Left cardiac atrium (tissue), 4 donors: Measurements from ENCODE around the gene GALNT5. TPM values are rescaled to one million over a fixed set of nuclear protein-coding genes. Genes with fewer than 3 reads are reported as not detected.
"Not testable (repeated sequence)": the region's sequence is repeated elsewhere in the genome, so short reads cannot be mapped to it uniquely, and the experiment has no call there.

Experiments
- ATAC-seq, 2 donors: fragments of 200-7000 bp; cut with Tn5 transposase; one replicate each; pipeline ENCODE4 v1.9.1; 2020; ENCODE audit warnings: mild to moderate bottlenecking in 2 of 2, moderate library complexity in 2 of 2
- DNase-seq: peaks from one replicate; pipeline ENCODE4 v3.0.0-alpha.2; 2020
- intact Hi-C, 2 donors: fragments of 100-400 bp; cut with DNase I; formaldehyde crosslinking; loops; one replicate each; pipeline versions ENCODE4 v1.14.1 to v1.15.1; 2022 to 2023
- long read RNA-seq: library from polyadenylated mRNA; unstranded; transcript quantifications from one replicate; pipeline ENCODE4 v2.0.0, GENCODE V29; 2021
- total RNA-seq, 2 donors: library from RNA; stranded (reverse); fragmentation: NEBNext Ultra II Directional; extraction: Animal tissue kit (Norgen Biotek cat#: 25700); gene quantifications; one replicate each; pipeline ENCODE4 v1.2.1, GENCODE V29; 2021
- donor health status: DM: no; HTN: yes; CAD: no.
- donor health status: DM: no; HTN: yes; CAD: no; lungs with severe emphysema.
- donor health status: DM: yes; HTN: yes; CAD: no.
- donor health status: Dilated cardiomyopathy.

Gene GALNT5, protein sequence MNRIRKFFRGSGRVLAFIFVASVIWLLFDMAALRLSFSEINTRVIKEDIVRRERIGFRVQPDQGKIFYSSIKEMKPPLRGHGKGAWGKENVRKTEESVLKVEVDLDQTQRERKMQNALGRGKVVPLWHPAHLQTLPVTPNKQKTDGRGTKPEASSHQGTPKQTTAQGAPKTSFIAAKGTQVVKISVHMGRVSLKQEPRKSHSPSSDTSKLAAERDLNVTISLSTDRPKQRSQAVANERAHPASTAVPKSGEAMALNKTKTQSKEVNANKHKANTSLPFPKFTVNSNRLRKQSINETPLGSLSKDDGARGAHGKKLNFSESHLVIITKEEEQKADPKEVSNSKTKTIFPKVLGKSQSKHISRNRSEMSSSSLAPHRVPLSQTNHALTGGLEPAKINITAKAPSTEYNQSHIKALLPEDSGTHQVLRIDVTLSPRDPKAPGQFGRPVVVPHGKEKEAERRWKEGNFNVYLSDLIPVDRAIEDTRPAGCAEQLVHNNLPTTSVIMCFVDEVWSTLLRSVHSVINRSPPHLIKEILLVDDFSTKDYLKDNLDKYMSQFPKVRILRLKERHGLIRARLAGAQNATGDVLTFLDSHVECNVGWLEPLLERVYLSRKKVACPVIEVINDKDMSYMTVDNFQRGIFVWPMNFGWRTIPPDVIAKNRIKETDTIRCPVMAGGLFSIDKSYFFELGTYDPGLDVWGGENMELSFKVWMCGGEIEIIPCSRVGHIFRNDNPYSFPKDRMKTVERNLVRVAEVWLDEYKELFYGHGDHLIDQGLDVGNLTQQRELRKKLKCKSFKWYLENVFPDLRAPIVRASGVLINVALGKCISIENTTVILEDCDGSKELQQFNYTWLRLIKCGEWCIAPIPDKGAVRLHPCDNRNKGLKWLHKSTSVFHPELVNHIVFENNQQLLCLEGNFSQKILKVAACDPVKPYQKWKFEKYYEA
- total RNA-seq: under 1 TPM; 0.39 to 0.59 TPM
- long read RNA-seq, full-length matches to known transcripts: 1 of 1 reads
- long read RNA-seq, partial matches to known transcripts: 0 of 1 reads
- long read RNA-seq, other reads (novel, unspliced or antisense): 0 of 1 reads

DNA sequence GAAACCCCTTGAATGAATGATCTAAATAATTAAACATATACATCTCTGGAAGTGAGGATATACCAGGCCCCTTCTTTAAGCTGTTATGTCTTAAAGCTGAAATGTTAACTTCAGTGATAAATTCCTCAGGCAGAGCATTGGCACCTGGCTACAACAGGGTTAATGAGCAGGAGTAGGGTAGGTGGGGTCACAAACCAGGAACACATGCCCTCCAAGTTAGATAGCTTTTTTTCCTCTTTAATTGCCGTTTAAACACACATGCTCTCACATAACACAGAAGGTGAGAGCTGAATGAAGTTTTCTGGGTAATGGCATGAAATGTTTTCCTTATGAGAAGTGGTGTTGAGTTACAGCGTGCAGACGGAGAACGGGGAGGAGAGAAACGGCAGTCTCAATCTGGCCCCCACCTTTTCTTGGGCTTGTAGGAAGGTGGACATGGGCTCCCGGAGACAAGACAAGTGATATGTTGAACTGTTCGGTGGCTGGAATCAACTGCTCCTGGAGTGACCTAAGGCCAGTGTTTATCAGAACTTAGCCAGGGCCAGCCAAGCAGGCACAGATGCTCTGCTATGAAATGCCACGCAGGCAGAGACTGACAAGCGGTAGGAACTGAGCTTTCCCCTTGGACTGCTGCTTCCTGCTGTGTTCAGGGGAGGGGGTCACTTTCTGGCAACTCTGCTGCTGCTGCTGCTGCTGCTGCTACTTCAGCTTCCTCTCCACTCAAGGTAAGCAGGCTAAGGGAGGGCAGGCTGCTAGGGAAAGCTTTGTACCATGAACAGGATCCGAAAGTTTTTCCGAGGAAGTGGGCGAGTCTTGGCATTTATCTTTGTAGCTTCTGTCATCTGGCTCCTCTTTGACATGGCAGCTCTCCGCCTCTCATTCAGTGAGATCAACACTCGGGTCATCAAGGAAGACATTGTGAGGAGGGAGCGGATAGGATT is at the start of gene GALNT5:
Gene GALNT5 (plus strand): TSS at position 394 of the 941 bp plus-strand sequence. CDS start 378 bp downstream, at position 772.
- ATAC-seq: peak; percentile 48 to 67
- intact Hi-C loops: no loop called here
- peak; percentile 24 for DNase-seq

DNA sequence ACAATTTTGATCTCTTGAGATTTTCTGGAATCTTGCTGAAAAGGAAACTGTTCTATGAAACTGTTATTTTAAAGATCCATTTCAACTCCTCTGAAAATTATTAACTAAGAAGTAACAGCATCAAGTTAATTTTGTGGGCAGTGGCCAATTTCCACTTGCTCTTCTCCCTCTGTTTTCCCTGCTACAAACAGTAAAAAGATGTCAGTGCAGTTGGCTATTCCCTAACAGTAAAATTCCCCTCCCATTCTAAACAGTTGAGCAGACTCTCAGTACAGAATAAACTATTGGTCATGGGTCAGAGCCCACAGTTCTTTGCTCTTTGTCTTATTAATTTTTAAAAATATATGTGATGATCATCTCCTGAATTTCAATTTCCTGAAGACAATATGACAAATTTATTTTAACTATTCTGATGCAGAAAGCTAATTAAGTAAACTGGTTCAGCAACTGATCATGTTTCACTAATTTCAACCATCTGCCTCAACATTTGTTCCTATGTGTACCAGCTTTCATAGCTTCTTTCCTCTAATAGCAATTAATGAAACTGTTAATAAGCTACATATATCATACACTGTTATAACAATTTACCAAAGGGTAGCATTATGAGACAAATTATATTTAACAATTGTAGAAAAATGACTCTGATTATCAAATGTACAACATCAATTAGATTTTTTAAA is 41.1 kb upstream of the GALNT5 start:
- no peak for DNase-seq
- intact Hi-C loops: no loop called here
- ATAC-seq: no peak

GRCh38 chr2:157217409-157217808 is 40.1 kb upstream of the GALNT5 start:
- intact Hi-C loops: no loop called here
- ATAC-seq (no peak), DNase-seq (no peak)

DNA sequence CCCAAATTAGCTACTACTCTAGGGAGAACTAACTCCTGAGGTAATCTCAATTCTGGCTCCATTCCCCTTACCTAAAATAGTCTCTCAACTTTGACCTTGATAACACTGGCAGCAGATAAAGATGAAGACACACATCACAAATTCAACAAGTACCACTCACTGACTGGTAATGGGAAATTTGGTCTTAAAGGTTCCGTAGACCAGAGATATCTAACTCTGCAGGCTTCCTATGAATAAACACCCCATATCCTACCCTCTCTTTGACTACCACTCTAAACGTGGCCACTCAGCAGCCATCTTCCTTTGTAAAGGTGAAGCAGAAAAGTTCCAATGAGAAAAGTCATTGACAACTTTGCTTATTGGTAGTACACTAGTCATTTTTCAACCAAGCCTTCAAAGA is 38.6 kb upstream of the GALNT5 start:
- ATAC-seq (no peak), DNase-seq (no peak)
- intact Hi-C loops: no loop called here

GRCh38 chr2:157220502-157220901 is 37.0 kb upstream of the GALNT5 start:
- intact Hi-C loops: no loop called here

DNA sequence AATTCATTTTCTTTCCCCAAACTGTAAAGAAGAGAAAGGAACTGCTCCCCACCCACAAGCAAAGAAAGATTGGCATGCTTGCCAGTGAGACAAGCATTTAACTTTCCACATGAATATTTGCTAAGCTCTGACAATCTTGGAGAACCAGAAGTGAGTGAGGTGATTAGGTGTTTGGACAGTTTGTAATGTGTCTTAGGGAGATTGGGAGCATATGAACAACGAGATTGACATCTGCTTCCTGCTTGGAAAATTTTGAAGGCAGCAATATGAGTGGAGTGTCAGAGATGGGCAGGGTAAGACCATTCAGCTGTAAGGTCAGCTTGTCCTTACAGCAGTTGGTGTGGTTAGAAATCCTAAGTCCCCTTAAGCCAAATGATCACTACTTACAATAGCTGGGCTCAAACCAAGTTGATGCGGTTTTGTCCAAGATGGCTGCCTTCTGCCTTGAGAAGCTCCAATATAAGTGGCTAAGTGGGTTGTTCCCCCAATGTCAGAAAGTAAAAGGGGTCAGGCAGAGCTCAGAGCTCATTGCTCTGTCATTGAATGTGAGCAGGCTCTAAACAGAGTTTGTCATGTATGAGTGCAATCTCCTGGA is 36.0 kb upstream of the GALNT5 start:
- DNase-seq (no peak), ATAC-seq (no peak)
- intact Hi-C loops: no loop called here

More at GRCh38 chr2:157220502-157220901, 37.0 kb upstream of the GALNT5 start:
- DNase-seq (no peak), ATAC-seq (no peak)

GRCh38 chr2:157223624-157224205 is 33.8 kb upstream of the GALNT5 start:
- intact Hi-C loops: no loop called here
- DNase-seq (no peak), ATAC-seq (no peak)

- ATAC-seq, DNase-seq, intact Hi-C loops: not testable (repeated sequence)
These were observed 33.1 kb upstream of the GALNT5 start for GRCh38 chr2:157224448-157224847.

DNA sequence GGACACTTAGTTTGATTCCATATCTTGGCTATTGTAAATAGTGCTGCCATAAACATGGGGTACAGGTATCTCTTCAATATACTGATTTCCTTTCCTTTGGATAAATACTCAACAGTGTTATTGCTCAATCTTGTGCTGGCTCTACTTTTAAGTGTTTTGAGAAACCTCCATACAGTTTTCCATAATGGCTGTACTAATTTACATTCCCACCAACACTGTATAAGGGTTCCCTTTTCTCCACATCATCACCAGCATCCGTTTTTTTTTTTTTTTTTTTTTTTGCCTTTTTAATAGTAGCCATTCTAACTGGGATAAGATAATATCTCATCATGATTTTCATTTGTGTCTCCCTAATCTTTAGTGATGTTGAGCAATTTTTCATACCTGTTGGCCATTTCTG is 29.9 kb upstream of the GALNT5 start:
- ATAC-seq (no peak), DNase-seq (no peak)
- intact Hi-C loops: no loop called here

DNA sequence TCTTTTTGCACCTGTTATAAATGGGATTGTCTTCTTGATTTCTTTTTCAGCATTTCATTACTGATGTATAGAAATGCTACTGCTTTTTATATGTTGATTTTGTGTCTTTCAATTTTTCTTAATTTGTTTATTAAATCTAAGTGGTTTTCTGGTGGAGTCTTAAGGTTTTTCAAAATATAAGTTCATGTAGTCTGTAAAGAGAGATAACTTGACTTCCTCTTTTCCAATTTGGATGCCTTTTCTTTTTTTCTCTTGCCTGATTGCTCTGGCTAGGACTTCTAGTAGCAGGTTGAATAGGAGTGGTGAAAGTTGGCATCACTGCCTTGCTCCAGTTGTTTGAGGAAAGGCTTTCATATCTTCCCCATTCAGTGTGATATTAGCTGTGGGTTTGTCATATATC is 28.6 kb upstream of the GALNT5 start:
- ATAC-seq (no peak), DNase-seq (no peak)
- intact Hi-C loops: no loop called here

- intact Hi-C loops: no loop called here
- no peak for DNase-seq
- ATAC-seq: no peak
These were observed 27.9 kb upstream of the GALNT5 start for GRCh38 chr2:157229572-157229971.

DNA sequence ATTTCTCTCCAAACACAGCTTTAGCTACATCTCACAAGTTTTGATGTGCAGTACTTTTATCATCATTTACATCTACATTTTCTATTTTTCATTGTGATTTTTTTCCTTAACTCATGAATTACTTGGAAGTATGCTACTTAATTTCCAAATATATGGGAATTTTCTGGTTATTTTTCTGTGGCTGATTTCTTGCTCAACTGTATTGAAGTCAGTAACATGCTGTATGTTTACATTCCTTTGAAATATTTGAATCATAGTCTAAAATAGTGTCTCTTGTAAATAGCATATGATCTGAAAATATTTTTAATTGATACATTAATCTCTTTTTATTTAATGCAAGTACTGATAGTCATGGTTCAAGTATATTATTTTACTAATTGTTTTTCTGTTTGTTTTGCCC is 26.0 kb upstream of the GALNT5 start:
- DNase-seq (no peak), ATAC-seq (no peak)
- intact Hi-C loops: no loop called here

- ATAC-seq (no peak), DNase-seq (no peak)
- intact Hi-C loops: no loop called here
These were observed 24.0 kb upstream of the GALNT5 start for GRCh38 chr2:157233506-157233905.

DNA sequence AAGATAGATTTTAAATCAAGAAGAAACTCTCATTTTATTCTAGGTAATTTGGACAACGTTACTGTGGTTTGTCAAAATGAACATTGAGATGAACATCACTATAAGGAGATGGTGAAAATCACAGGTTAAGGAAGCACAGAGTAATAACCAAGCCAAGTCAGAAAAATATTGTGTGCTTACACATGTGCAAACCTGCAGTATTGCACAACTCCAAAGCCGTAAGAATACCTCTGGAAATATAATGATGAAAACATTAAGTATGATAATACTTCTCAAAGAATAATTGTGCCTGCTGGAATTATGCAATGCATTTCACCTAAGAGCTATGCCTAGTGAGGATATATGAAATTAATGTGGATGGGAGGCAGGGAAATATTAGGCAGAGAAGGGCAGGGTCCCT is 21.1 kb upstream of the GALNT5 start:
- DNase-seq (no peak), ATAC-seq (no peak)
- intact Hi-C loops: no loop called here

DNA sequence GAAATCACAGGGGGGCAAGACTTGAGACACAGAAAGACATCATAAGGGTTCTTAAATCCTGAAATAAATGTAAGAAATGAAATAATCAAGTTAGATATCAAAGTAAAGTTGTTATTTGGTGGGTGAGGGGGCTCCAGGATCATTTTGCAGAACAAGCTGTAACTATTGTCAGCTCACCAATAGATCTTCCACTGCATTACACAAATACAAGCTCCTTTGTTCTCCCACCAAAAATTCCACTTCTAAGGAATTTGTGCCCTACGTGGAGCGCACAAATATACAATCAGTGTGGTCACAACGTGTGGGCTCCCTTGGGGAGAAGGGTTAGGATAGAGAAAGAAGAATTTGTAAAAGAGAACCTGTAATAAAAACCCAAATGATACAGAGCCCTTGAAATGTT is 19.2 kb upstream of the GALNT5 start:
- intact Hi-C loops: no loop called here
- DNase-seq: no peak
- no peak for ATAC-seq

DNA sequence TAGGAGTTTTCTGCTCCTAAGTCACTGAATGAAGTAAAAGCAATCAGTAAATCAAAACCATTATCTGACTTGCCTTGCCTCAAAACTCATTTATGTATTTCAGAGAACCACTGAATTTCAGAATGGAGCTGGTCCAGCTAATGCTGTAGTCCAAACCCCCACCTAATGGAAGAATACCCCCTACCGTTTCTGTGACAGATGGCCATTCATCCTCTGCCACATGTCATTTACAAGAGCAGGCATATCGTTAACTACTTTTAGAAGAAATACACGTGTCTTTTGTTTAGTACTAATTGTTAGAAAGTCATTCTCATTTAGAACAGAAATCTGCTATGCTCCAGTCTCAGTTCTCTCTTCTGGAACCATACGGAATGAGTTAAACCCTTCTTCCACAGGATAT is 12.8 kb upstream of the GALNT5 start:
- intact Hi-C loops: no loop called here

DNA sequence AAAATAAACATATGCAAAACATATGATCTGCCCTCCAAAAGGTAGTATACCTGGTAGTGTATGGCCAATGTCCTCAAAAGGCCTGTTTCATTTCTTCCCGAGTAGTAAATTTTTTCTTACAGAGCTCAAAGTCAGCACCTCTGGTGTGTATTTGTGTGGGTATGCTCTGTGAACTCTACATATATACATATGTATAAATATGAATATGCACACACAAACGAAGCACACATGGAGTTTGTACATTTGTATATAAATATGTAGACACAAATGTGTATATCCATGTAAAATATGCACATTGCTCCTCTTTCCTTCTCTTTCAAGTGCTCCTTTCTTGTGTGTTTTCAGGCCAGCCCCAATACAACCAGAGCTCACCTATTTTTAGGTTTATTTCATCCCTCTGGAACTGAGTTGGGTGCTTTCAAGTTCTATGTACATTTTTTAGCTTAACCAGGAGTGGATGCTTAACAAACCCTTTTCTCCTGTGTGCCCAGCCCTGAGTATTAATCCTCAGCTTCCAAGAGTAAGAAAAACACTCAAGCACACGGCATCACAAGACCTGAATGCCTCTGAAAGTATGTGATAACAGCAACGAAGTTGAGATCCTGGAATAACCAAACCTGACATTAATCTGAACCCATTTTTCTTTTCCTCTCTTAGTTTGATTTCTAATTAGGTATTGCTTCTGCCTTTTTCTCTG is 12.2 kb upstream of the GALNT5 start:
- no peak for ATAC-seq
- no peak for DNase-seq
- intact Hi-C loops: no loop called here

More for the DNA sequence above, 12.8 kb upstream of the GALNT5 start:
- DNase-seq (no peak), ATAC-seq (no peak)
